ENCODE data around the gene EXOC2.

- TF ChIP-seq CTCF (IDR thresholded peaks at IDR 0.05) (no peak), POLR2AphosphoS5 (IDR thresholded peaks at IDR 0.05; ENCODE audit: low read depth, low read length) (no peak), REST (IDR thresholded peaks at IDR 0.05; ENCODE audit: insufficient read depth in 1 of 2, low read depth in 2 of 2, low read length in 1 of 2) (no peak), SIN3A (IDR thresholded peaks at IDR 0.05; ENCODE audit: borderline replicate concordance, insufficient read depth, low read depth, low read length) (no peak)
Measured at GRCh38 chr6:449057-449430, 243.9 kb downstream of the EXOC2 start.

Data from Panc1 (cell line).